Fibroblast of skin of right biceps (primary cell): ENCODE results near the gene VPS16.
A peak's percentile ranks its signal among the peaks of the same experiment; 100 is the strongest.

Experiments used
- DNase-seq: peaks from one replicate; pipeline ENCODE4 v3.0.0-alpha.2; 2013

Gene VPS16

GRCh38 chr20:2836035-2836434 is 4.5 kb upstream of the VPS16 start:
- DNase-seq, result no peak

- no peak for DNase-seq
Observed at GRCh38 chr20:2837221-2837960, 3.2 kb upstream of the VPS16 start.

GRCh38 chr20:2838170-2838797 is 2.3 kb upstream of the VPS16 start:
- DNase-seq, result no peak

GRCh38 chr20:2838847-2839671 is 1.5 kb upstream of the VPS16 start:
- no peak for DNase-seq

- DNase-seq, result no peak
Observed at GRCh38 chr20:2839732-2840137, 810 bp upstream of the VPS16 start.

GRCh38 chr20:2840967-2841531 is 504 bp downstream of the VPS16 start:
- peak; percentile 71 for DNase-seq

- DNase-seq, result no peak
Observed at GRCh38 chr20:2845607-2846006, 5.1 kb downstream of the VPS16 start.

GRCh38 chr20:2846698-2847097 is 6.2 kb downstream of the VPS16 start:
- DNase-seq, result no peak

- DNase-seq, result no peak
Observed at GRCh38 chr20:2847802-2848201, 7.3 kb downstream of the VPS16 start.

- DNase-seq, result no peak
Observed at GRCh38 chr20:2849529-2849928, 9.0 kb downstream of the VPS16 start.

- no peak for DNase-seq
Observed at GRCh38 chr20:2851086-2851485, 10.5 kb downstream of the VPS16 start.

- DNase-seq, result no peak
Observed at GRCh38 chr20:2858591-2858990, 18.0 kb downstream of the VPS16 start.

- DNase-seq, result no peak
Observed at GRCh38 chr20:2859330-2860121, 19.0 kb downstream of the VPS16 start.

GRCh38 chr20:2864626-2865025 is 24.1 kb downstream of the VPS16 start:
- DNase-seq, result no peak

- DNase-seq, result no peak
Observed at GRCh38 chr20:2865101-2865500, 24.6 kb downstream of the VPS16 start.

GRCh38 chr20:2865630-2866029 is 25.1 kb downstream of the VPS16 start:
- no peak for DNase-seq

GRCh38 chr20:2866236-2866635 is 25.7 kb downstream of the VPS16 start:
- DNase-seq, result no peak

- DNase-seq, result no peak
Observed at GRCh38 chr20:2867081-2867864, 26.7 kb downstream of the VPS16 start.

GRCh38 chr20:2869381-2869780 is 28.8 kb downstream of the VPS16 start:
- no peak for DNase-seq

- peak; percentile 19 for DNase-seq
Observed at GRCh38 chr20:2871111-2871465, 30.5 kb downstream of the VPS16 start.

GRCh38 chr20:2871661-2872458 is 31.3 kb downstream of the VPS16 start:
- no peak for DNase-seq
